HG03565 (cell line): ENCODE measurements around the gene HNMT.
"Not testable (repeated sequence)": the region's sequence is repeated elsewhere in the genome, so short reads cannot be mapped to it uniquely, and the experiment has no call there.

Experiments used
- ATAC-seq: cut with Tn5 transposase; IDR thresholded peaks from one replicate; pipeline ENCODE4 v1.9.1; 2021; ENCODE audit warnings: mild to moderate bottlenecking, moderate library complexity; ENCODE audit not compliant: unreplicated experiment

Gene HNMT

GRCh38 chr2:137973280-137973679, 9.0 kb downstream of the HNMT start:
- no peak for ATAC-seq

DNA sequence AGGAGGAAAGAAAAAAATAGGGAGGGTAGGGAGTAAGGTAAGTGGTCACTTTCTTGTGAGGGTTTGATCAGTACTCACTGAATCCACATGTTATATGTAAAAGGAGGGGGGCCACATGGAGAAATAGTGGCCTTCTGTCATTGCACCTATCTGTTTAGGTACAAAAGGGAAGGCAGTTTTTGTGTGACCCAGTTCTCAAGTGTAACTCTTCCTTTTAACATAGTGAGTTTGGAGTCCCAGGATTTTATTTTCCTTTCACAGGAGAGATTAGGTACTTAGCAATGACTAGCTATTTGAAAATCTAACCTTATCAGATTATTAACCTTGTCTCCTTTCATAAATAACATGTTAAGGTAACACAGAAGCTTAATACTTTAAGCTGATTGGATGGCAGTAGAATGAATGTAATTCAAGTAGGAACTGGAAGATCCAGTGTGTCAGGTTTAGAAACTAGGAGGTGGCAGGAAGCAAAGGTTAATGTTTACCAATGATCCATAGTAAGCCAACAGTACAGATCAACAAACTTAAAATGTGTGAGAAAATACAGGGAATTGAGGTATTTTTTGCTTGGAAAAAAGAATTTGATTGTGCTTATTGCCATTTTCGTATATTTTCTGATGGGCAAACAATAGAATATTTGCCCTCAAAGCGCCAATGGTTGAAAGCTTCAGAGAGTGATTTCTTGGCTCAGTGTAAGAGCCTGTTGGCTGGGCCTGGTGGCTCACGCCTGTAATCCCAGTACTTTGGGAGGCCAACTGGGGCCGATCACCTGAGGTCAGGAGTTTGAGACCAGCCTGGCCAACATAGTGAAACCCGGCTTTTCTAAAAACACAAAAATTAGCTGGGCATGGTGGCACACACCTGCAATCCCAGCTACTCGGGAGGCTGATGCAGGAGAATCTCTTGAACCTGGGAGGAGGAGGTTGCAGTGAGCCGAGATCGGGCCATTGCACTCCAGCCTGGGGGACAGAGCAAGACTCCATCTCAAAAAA, 11.3 kb downstream of the HNMT start:
- no peak for ATAC-seq

DNA sequence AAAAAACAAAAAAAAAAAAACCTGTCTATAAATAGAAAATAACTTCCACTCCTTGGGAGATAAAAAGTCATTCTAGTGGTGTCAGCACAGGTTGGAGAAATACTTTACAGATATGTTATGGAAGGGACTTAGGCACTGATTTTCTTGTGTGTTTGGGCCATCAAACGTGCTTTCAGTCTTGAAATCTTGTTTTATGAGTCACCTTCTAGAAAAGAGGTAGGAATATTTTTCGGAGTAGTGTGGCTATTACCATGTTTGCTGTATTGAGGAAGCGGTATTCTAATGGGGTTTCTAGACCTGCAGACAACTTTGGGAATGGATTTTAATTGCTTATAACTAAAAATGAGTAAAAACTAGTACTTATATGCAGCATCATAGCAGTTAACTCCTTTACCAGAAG, 12.0 kb downstream of the HNMT start:
- no peak for ATAC-seq

- ATAC-seq, result no peak
Observed at GRCh38 chr2:137977790-137978189, 13.5 kb downstream of the HNMT start.

DNA sequence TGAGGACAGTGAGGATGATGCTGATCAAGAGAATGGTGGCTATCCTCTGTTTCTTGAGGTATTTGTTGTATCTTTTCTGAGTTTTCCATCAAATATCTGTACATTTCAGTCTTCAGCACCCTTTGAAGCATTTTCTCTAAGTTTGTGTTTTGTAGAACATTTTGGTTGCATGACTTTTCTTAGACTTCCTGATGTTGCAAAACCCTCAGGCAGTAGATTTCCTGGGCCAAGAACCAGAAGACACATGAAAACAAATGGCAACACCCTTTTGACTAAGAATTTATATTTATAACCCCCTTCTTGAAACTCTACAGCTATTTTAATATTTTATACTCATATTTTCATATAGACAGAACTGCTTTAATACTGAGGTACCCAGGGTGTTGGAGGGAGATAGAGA, 16.2 kb downstream of the HNMT start:
- no peak for ATAC-seq

- no peak for ATAC-seq
Observed at GRCh38 chr2:137981112-137981656, 16.9 kb downstream of the HNMT start.

- ATAC-seq, result no peak
Observed at GRCh38 chr2:137983581-137983980, 19.3 kb downstream of the HNMT start.

GRCh38 chr2:137986268-137986667, 22.0 kb downstream of the HNMT start:
- ATAC-seq, result no peak

GRCh38 chr2:137987011-137987410, 22.7 kb downstream of the HNMT start:
- ATAC-seq, result no peak

GRCh38 chr2:137991078-137991477, 26.8 kb downstream of the HNMT start:
- ATAC-seq, result no peak

DNA sequence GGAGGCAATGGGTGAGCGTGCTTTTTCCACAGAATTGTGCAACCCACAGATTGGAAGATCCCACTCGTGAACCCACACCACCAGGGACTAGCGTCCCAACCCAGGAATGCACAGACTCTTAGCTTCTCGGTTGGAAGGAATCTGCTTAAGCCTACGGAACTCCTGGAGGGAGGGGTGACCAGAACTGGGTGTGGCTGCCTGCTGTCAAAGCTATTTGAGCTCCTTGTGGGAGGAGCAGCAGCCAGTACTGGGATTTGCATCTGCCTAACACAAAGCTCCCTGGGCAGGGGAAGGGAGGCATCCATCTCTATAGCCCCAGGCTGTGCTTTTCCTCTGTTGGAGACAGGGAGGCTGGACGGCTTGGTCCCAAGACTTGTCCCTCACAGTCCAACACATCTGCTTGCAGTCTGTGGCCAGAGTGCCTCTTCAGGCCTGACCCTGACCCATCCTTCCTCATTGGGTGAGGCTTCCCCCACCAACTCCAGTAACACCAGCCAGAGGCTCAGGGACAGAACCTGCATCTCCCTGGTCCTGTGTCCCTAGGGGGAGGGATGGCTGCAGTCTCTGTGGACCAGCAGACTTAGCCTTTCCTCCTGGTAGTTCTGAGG, 27.9 kb downstream of the HNMT start:
- ATAC-seq, result no peak

DNA sequence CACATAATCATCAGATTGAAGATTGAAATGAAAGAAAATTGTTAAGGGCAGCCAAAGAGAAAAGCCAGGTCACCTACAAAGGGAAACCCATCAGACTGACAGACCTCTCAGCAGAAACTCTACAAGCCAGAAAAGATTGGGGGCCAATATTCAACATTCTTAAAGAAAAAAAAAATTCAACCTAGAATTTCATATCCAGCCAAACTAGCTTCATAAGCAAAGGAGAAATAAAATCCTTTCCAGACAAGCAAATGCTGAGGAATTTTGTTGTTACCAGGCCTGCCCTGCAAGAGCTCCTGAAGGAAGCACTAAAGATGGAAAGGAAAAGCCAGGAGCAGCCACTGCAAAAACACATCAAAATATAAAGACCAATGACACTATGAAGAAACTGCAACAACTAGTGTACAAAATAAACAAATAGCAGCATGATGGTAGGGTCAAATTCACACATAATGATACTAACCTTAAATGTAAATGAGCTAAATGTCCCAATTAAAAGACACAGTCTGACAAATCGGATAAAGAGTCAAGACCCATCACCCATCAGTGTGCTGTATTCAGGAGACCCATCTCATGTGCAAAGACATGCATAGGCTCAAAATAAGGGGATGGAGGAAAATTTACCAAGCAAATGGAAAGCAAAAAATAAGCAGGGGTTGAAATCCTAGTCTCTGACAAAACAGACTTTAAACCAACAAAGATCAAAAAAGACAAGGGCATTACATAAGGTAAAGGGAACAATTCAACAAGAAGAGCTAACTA, 29.6 kb downstream of the HNMT start:
- not testable (repeated sequence) for ATAC-seq

DNA sequence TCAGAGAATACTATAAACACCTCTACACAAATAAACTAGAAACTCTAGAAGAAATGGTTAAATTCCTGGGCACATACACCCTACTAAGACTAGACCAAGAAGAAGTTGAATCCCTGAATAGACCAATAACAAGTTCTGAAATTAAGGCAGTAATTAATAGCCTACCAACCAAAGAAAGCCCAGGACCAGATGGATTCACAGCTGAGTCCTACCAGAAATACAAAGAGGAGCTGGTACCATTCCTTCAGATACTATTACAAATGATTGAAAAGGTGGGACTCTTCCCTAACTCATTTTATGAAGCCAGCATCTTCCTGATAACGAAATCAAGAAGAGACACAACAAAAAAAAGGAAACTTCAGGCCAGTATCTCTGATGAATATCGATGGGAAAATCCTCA, 31.1 kb downstream of the HNMT start:
- ATAC-seq, result not testable (repeated sequence)

DNA sequence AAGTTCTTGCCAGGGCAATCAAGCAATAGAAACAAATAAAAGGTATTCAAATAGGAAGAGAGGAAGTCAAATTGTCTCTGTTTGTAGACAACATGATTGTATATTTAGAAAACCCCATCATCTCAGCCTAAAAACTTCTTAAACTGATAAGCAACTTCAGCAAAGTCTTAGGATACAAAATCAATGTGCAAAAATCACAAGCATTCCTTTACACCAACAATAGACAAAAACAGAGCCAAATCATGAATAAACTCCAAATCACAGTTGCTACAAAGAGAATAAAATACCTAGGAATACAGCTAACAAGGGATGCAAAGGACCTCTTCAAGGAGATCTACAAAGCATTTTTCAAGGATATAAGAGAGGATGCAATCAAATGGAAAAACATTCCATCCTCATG, 31.9 kb downstream of the HNMT start:
- not testable (repeated sequence) for ATAC-seq

DNA sequence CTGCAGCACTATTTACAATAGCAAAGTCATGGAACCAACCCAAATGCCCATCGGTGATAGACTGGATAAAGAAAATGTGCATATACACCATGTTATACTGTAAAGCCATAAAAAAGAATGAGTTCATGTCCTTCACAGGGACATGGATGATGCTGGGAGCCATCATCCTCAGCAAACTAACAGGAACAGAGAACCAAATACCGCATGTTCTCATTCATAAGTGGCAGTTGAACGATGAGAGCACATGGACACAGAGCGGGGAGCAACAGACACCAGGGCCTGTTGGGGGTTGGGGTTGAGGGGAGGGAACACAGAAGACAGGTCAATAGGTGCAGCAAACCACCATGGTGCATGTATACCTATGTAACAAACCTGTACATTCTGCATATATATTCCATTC, 33.5 kb downstream of the HNMT start:
- ATAC-seq, result no peak

- no peak for ATAC-seq
Observed at GRCh38 chr2:137998503-137998902, 34.2 kb downstream of the HNMT start.

GRCh38 chr2:137999273-137999672, 35.0 kb downstream of the HNMT start:
- no peak for ATAC-seq

- ATAC-seq, result no peak
Observed at GRCh38 chr2:138000009-138000408, 35.7 kb downstream of the HNMT start.

DNA sequence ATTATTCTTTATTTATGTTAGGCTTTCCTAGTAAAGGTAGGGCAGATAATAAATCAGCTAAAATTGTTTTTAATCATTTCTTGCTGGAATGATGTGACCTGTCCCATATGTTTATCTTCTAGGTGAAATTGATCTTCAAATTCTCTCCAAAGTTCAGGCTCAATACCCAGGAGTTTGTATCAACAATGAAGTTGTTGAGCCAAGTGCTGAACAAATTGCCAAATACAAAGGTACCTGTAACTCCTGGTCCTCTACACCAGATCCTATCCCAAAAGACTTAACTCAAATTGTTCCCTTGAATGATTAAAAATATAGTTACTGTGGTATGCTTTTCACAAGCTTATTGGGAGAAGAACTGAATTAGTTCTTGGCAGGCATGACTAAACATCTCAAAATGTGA, 36.5 kb downstream of the HNMT start:
- no peak for ATAC-seq

DNA sequence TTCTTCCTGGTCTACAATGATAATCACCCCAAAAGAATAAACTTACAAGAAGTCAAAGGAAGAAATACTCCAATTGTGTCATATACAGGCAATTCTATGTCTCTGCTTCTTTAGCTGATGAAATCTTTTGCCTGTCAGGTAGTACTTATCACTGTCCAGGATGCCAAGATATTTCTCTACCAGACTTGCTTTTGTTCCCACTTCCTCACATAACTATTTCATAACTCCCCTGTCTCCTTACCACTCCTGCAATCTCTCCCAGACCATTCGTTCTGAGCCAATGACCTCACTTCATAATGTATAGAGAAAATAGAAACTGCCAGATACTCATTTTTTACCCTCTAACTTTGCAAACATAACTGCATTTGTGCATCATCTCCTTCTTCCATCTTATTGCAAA, 39.1 kb downstream of the HNMT start:
- no peak for ATAC-seq

GRCh38 chr2:138007431-138007830, 43.2 kb downstream of the HNMT start:
- ATAC-seq, result no peak
